ENCODE measurements around the gene HYLS1. TPM values are rescaled to one million over a fixed set of nuclear protein-coding genes. Genes with fewer than 3 reads are reported as not detected.

Gene HYLS1
- total and polyA plus RNA-seq, 2 experiments from 2014 or later: 14.6 to 25.7 TPM

- Histone ChIP-seq H3K4me2 (no peak overlapping the region), H2AFZ (no peak overlapping the region), H3K9me2 (ENCODE audit: insufficient read depth) (no peaks in the 10 kb centered on the region), H3F3A (replicated peaks; ENCODE audit: low read depth) (no peaks in the 10 kb centered on the region), H3K27me3 (ENCODE audit: insufficient read depth) (no peaks in the 10 kb centered on the region), H4K20me1 (replicated peaks; ENCODE audit: insufficient read depth) (no peaks in the 10 kb centered on the region), H3K4me3 (no peak overlapping the region), H3K4me1 (ENCODE audit: insufficient read depth) (0 out of 2 replicates have a peak, but pooled peaks cover 5% of the 10 kb centered on the region), H3K79me2 (replicated peaks; ENCODE audit: insufficient read depth) (no peaks in the 10 kb centered on the region), H3K27ac (ENCODE audit: low read depth) (no peak overlapping the region), H3K36me3 (ENCODE audit: insufficient read depth) (no peaks in the 10 kb centered on the region)
- no peak for DNase-seq (ENCODE audit: low spot score)
- Mint-ChIP-seq H3K27ac (no peak overlapping the region), H3K4me3 (no peak overlapping the region), H3K9me3 (no peaks in the 10 kb centered on the region), H3K4me1 (peaks cover 14% of the 10 kb centered on the region), H3K27me3 (ENCODE audit: insufficient read depth, low read depth, poor library complexity) (peaks cover 7% of the 10 kb centered on the region), H3K36me3 (ENCODE audit: low read depth) (no peaks in the 10 kb centered on the region; the same call in 2 of the 3 replicates)
- TF ChIP-seq EZH2 (IDR thresholded peaks at IDR 0.05; ENCODE audit: low read depth, unreplicated experiment): no peak
- no peak for TF ChIP-seq POLR2AphosphoS5 (IDR thresholded peaks at IDR 0.05; ENCODE audit: low read depth)
- no peak for TF ChIP-seq ZNF462 (CRISPR knock-in tag; IDR thresholded peaks at IDR 0.05)
- no peak for TF ChIP-seq ZNF331 (CRISPR knock-in tag; IDR thresholded peaks at IDR 0.05; ENCODE audit: low read depth)
- no peak for TF ChIP-seq CREB1 (CRISPR knock-in tag; IDR thresholded peaks at IDR 0.05; ENCODE audit: low read depth)
- TF ChIP-seq REST (IDR thresholded peaks at IDR 0.05; ENCODE audit: unreplicated experiment): no peak
- TF ChIP-seq CTCF (conservative IDR thresholded peaks at IDR 0.05; ENCODE audit: low read depth in 2 of 2): no peak
- no peak for TF ChIP-seq JUNB (IDR thresholded peaks at IDR 0.05; ENCODE audit: unreplicated experiment)
- no peak for TF ChIP-seq STAT1 (IDR thresholded peaks at IDR 0.05; ENCODE audit: unreplicated experiment)
- no peak for TF ChIP-seq ETS1 (IDR thresholded peaks at IDR 0.05)
- TF ChIP-seq EZH2phosphoT487 (IDR thresholded peaks at IDR 0.05; ENCODE audit: unreplicated experiment): no peak
- no peak for TF ChIP-seq ZNF114 (CRISPR knock-in tag; IDR thresholded peaks at IDR 0.05)
- ATAC-seq: no peak
Observed at GRCh38 chr11:125946712-125947418, 59.4 kb downstream of the HYLS1 start.

All from GM23338 (cell line).